ENCODE measurements around the gene INPP5B. TPM values are rescaled to one million over a fixed set of nuclear protein-coding genes. Genes with fewer than 3 reads are reported as not detected.
A peak's percentile ranks its signal among the peaks of the same experiment; 100 is the strongest.

The INPP5B gene
- total and polyA plus RNA-seq, 9 of the 15 experiments (the other 6 are each of a cell fraction or from before 2014, with no cell fraction given) = 14.1 to 28.7 (median 20.9) TPM

DNA sequence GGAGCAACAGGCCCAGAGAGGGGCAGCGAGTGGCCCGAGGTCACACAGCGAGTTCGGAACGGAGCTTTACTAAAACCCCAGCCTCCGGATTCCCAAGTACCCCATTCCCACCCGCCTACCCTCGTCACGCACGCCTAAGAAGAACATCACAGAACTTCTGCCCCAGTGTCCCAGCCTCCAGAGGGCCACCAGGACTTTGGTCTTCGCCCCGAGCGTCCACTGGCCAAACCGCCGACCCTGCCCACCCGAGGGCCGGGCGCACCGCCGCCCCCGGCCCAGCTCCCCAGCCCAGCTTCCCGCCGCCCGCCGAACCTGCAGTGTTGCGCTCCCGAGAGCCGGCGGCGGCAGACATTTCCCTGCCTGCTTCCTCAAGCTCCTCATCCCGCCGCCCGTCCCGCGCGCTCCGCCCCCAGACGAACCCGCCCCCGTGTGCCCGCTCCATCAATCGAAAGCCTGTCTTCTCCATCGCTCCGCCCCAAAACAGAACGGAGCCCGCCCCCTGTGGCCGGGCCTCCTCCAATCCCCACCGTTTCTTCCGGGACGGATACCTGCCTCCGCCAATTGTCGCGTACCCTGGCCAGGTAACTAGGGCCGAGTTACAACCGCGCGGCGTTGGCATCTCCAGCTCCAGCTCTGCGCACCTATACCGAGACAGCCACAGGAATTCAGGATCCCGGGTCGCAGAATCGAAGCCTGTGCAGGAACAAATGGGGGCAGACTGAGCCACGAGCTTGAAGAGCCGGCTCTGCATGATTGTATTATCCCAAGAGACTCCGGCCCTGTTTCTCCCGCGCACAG, 15.3 kb downstream of the INPP5B start (continued):
- TF ChIP-seq KDM5B (IDR thresholded peaks at IDR 0.05; ENCODE audit: insufficient replicate concordance, low read depth, low read length) (peak; percentile 66), NEUROD1 (IDR thresholded peaks at IDR 0.05; ENCODE audit: borderline replicate concordance, low read depth, low read length, partially characterized antibody) (peak; percentile 92), ZNF324 (CRISPR knock-in tag; IDR thresholded peaks at IDR 0.05) (no peak), HNRNPLL (IDR thresholded peaks at IDR 0.05; ENCODE audit: low read depth, low read length, poor library complexity, severe bottlenecking) (peak; percentile 55), MEIS2 (IDR thresholded peaks at IDR 0.05; ENCODE audit: partially characterized antibody) (peak; percentile 79), ARNT (IDR thresholded peaks at IDR 0.05) (0 out of 4 replicates have a peak, but pooled peaks of 1 of the 2 experiments have one; percentile 17), PHF20 (IDR thresholded peaks at IDR 0.05; ENCODE audit: partially characterized antibody) (peak; percentile 36), SUPT5H (IDR thresholded peaks at IDR 0.05) (peak; percentile 78), ZNF133 (CRISPR knock-in tag; IDR thresholded peaks at IDR 0.05) (no peak), ETV5 (CRISPR knock-in tag; IDR thresholded peaks at IDR 0.05; ENCODE audit: low read depth) (peak; percentile 6; the same call in 1 of the 2 replicates), EGR1 (conservative IDR thresholded peaks at IDR 0.05) (peak; percentile 93), KLF10 (CRISPR knock-in tag; IDR thresholded peaks at IDR 0.05) (0 out of 2 replicates have a peak, but pooled peaks have one; percentile 14), ZNF561 (CRISPR knock-in tag; conservative IDR thresholded peaks at IDR 0.05) (0 out of 2 replicates have a peak, but pooled peaks have one; percentile 37), RAD21 (CRISPR knock-in tag; conservative IDR thresholded peaks at IDR 0.05 in 1 of 2, IDR thresholded peaks at IDR 0.05 in 1 of 2) (peak in 1 of 2 experiments; percentile 11; a peak in 1 of 4 replicates), KDM2B (CRISPR knock-in tag; IDR thresholded peaks at IDR 0.05) (0 out of 2 replicates have a peak, but pooled peaks have one; percentile 43), FUS (optimal IDR thresholded peaks at IDR 0.05; ENCODE audit: low read depth, low read length) (peak; percentile 58), SMAD4 (CRISPR knock-in tag; conservative IDR thresholded peaks at IDR 0.05) (peak; percentile 66; the same call in 1 of the 2 replicates), GABPB1 (CRISPR knock-in tag; IDR thresholded peaks at IDR 0.05) (peak; percentile 47; the same call in 1 of the 2 replicates), MLLT1 (IDR thresholded peaks at IDR 0.05) (peak in 1 of 2 experiments; percentile 71; a peak in 3 of 4 replicates), FOS (IDR thresholded peaks at IDR 0.05; ENCODE audit: extremely low read depth, insufficient read length) (peak; percentile 95), ATF1 (CRISPR knock-in tag; IDR thresholded peaks at IDR 0.05) (no peak), ATF1 (tag; IDR thresholded peaks at IDR 0.05) (peak; percentile 62), L3MBTL2 (IDR thresholded peaks at IDR 0.05) (peak; percentile 29), PHB (CRISPR knock-in tag; IDR thresholded peaks at IDR 0.05) (0 out of 2 replicates have a peak, but pooled peaks have one; percentile 86), HNRNPL (IDR thresholded peaks at IDR 0.05; ENCODE audit: low read depth, low read length) (0 out of 2 replicates have a peak, but pooled peaks have one; percentile 53), XRCC3 (IDR thresholded peaks at IDR 0.05) (no peak)
- TF ChIP-seq, protein P1, sequence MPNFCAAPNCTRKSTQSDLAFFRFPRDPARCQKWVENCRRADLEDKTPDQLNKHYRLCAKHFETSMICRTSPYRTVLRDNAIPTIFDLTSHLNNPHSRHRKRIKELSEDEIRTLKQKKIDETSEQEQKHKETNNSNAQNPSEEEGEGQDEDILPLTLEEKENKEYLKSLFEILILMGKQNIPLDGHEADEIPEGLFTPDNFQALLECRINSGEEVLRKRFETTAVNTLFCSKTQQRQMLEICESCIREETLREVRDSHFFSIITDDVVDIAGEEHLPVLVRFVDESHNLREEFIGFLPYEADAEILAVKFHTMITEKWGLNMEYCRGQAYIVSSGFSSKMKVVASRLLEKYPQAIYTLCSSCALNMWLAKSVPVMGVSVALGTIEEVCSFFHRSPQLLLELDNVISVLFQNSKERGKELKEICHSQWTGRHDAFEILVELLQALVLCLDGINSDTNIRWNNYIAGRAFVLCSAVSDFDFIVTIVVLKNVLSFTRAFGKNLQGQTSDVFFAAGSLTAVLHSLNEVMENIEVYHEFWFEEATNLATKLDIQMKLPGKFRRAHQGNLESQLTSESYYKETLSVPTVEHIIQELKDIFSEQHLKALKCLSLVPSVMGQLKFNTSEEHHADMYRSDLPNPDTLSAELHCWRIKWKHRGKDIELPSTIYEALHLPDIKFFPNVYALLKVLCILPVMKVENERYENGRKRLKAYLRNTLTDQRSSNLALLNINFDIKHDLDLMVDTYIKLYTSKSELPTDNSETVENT (CRISPR knock-in tag; IDR thresholded peaks at IDR 0.05) = 0 out of 2 replicates have a peak, but pooled peaks have one; percentile 32

Measured in K562 (cell line).